Ammon's horn (tissue), 1 donor: ENCODE results near the gene OTOP1.
"Not testable (repeated sequence)": the region's sequence is repeated elsewhere in the genome, so short reads cannot be mapped to it uniquely, and the experiment has no call there.

Experiments used
- DNase-seq: peaks from one replicate; pipeline ENCODE4 v3.0.0-alpha.2; 2016; ENCODE audit warnings: low spot score

OTOP1 gene

GRCh38 chr4:4227510-4228355 is 1.0 kb upstream of the OTOP1 start:
- no peak for DNase-seq

- DNase-seq = no peak
Measured at GRCh38 chr4:4225915-4226605, 669 bp downstream of the OTOP1 start.

- no peak for DNase-seq
Measured at GRCh38 chr4:4217113-4217512, 9.6 kb downstream of the OTOP1 start.

- no peak for DNase-seq
Measured at GRCh38 chr4:4216648-4217047, 10.1 kb downstream of the OTOP1 start.

GRCh38 chr4:4213674-4214073 is 13.1 kb downstream of the OTOP1 start:
- DNase-seq = not testable (repeated sequence)

GRCh38 chr4:4206204-4206603 is 20.5 kb downstream of the OTOP1 start:
- no peak for DNase-seq

- DNase-seq = no peak
Measured at GRCh38 chr4:4204401-4204745, 22.4 kb downstream of the OTOP1 start.

GRCh38 chr4:4203688-4204400 is 22.9 kb downstream of the OTOP1 start:
- no peak for DNase-seq

- no peak for DNase-seq
Measured at GRCh38 chr4:4202510-4202909, 24.2 kb downstream of the OTOP1 start.

- DNase-seq = no peak
Measured at GRCh38 chr4:4200624-4201023, 26.1 kb downstream of the OTOP1 start.

GRCh38 chr4:4195354-4195753 is 31.4 kb downstream of the OTOP1 start:
- DNase-seq = no peak

GRCh38 chr4:4188557-4188956 is 38.2 kb downstream of the OTOP1 start:
- DNase-seq = not testable (repeated sequence)

GRCh38 chr4:4185528-4185927 is 41.2 kb downstream of the OTOP1 start:
- DNase-seq = no peak

GRCh38 chr4:4182835-4183568 is 43.7 kb downstream of the OTOP1 start:
- DNase-seq = no peak

GRCh38 chr4:4170596-4171150 is 56.1 kb downstream of the OTOP1 start:
- no peak for DNase-seq

- not testable (repeated sequence) for DNase-seq
Measured at GRCh38 chr4:4167981-4168780, 58.5 kb downstream of the OTOP1 start.

- DNase-seq = not testable (repeated sequence)
Measured at GRCh38 chr4:4166986-4167385, 59.7 kb downstream of the OTOP1 start.

GRCh38 chr4:4165701-4166392 is 60.9 kb downstream of the OTOP1 start:
- DNase-seq = not testable (repeated sequence)

- DNase-seq = not testable (repeated sequence)
Measured at GRCh38 chr4:4164532-4165173, 62.1 kb downstream of the OTOP1 start.

GRCh38 chr4:4162186-4162585 is 64.5 kb downstream of the OTOP1 start:
- not testable (repeated sequence) for DNase-seq
